Breast epithelium (tissue), 3 donors: ENCODE data around the gene XYLT1.

Experiments
- POLR2A ChIP-seq: fragments of 450-650 bp; IDR thresholded peaks from one replicate; pipeline ENCODE4 v1.6.1; 2016; ENCODE audit warnings: antibody characterized with exemption, mild to moderate bottlenecking, moderate library complexity
- POLR2AphosphoS5 ChIP-seq, 3 donors: sonication (generic); formaldehyde crosslinking; IDR thresholded peaks; one replicate each; pipeline ENCODE4 v1.6.1; 2017; ENCODE audit warnings: antibody characterized with exemption in 3 of 3
- TF ChIP-seq, protein P1 (sequence below), 3 donors: fragments of 450-650 bp; IDR thresholded peaks; one replicate each; pipeline ENCODE4 v1.5.1; 2016 to 2017; ENCODE audit warnings: antibody characterized with exemption in 3 of 3, mild to moderate bottlenecking in 3 of 3, moderate library complexity in 3 of 3

DNA sequence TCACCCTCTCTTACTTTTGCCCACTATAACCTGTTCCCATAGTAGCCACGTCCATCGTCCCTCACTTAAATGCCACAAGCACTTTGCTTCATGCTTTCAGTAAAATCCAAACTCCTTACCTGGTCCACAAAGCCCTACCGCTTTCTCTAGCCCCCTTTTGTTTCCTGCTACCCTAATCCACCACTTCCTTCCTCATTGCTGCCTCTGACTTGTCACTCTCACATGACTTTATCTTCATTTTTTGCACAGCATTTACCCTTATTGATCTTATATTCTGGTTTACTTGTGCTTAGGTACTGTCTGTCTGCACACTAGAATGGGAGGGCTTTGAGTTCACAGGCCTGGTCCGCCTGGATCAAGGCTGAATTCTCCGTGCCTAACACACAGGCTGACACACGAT is 340.0 kb downstream of the XYLT1 start:
- TF ChIP-seq, protein P1, sequence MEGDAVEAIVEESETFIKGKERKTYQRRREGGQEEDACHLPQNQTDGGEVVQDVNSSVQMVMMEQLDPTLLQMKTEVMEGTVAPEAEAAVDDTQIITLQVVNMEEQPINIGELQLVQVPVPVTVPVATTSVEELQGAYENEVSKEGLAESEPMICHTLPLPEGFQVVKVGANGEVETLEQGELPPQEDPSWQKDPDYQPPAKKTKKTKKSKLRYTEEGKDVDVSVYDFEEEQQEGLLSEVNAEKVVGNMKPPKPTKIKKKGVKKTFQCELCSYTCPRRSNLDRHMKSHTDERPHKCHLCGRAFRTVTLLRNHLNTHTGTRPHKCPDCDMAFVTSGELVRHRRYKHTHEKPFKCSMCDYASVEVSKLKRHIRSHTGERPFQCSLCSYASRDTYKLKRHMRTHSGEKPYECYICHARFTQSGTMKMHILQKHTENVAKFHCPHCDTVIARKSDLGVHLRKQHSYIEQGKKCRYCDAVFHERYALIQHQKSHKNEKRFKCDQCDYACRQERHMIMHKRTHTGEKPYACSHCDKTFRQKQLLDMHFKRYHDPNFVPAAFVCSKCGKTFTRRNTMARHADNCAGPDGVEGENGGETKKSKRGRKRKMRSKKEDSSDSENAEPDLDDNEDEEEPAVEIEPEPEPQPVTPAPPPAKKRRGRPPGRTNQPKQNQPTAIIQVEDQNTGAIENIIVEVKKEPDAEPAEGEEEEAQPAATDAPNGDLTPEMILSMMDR (IDR thresholded peaks at IDR 0.05), result no peak
- TF ChIP-seq POLR2A (no peak), POLR2AphosphoS5 (IDR thresholded peaks at IDR 0.05) (no peak)
